ENCODE results near the gene ATG9B.

GRCh38 chr7:151012911-151013347, 11.4 kb downstream of the ATG9B start:
- TF ChIP-seq POLR2A (IDR thresholded peaks at IDR 0.05; ENCODE audit: low read depth, low read length) (no peak), POLR2AphosphoS5 (IDR thresholded peaks at IDR 0.05; ENCODE audit: low read depth, low read length) (no peak), TAF1 (IDR thresholded peaks at IDR 0.05; ENCODE audit: low read depth, low read length) (no peak)
